HepG2 (cell line): ENCODE measurements around the gene CCDC97. TPM values are rescaled to one million over a fixed set of nuclear protein-coding genes. Genes with fewer than 3 reads are reported as not detected.

Source experiments
- AGO1 ChIP-seq: fragments of 200-400 bp; formaldehyde crosslinking; IDR thresholded peaks from 2 replicates; pipeline ENCODE4 v1.6.1; 2017; ENCODE audit warnings: mild to moderate bottlenecking, low read depth, low read length, moderate library complexity; ENCODE audit not compliant: poor library complexity, severe bottlenecking
- DNMT1 ChIP-seq: sonication (generic); formaldehyde crosslinking; IDR thresholded peaks from 2 replicates; pipeline ENCODE4 v1.5.1; 2020; ENCODE audit warnings: mild to moderate bottlenecking, missing genetic modification reagents
- FOXP1 ChIP-seq, 2 experiments: fragments of 450-650 bp in 1 of 2; IDR thresholded peaks; 2 replicates each; pipeline ENCODE4 v1.6.1; 2017 to 2018; ENCODE audit warnings: antibody characterized with exemption in 1 of 2
- FOXP4 ChIP-seq: sonication (generic); formaldehyde crosslinking; IDR thresholded peaks from 2 replicates; pipeline ENCODE4 v1.4.0; 2020; ENCODE audit warnings: missing genetic modification reagents
- HOXA5 ChIP-seq: sonication (generic); formaldehyde crosslinking; IDR thresholded peaks from 2 replicates; pipeline ENCODE4 v1.4.0; 2020; ENCODE audit warnings: missing genetic modification reagents
- MIXL1 ChIP-seq: IDR thresholded peaks from 2 replicates; pipeline ENCODE4 v1.6.1; 2016
- NFE2L2 ChIP-seq: fragments of 150-350 bp; IDR thresholded peaks from 2 replicates; pipeline ENCODE4 v1.6.1; 2014; ENCODE audit warnings: low read length
- NR1H2 ChIP-seq: sonication (generic); formaldehyde crosslinking; IDR thresholded peaks from 2 replicates; pipeline ENCODE4 v1.8.1; 2022; ENCODE audit warnings: low read depth, missing genetic modification reagents, borderline replicate concordance
- NR2F1 ChIP-seq, 2 experiments: fragments of 450-650 bp in 1 of 2; formaldehyde crosslinking in 1 of 2; IDR thresholded peaks; 2 replicates each; pipeline versions ENCODE4 v1.5.0 to v1.6.1; 2016 to 2020; ENCODE audit warnings: mild to moderate bottlenecking in 1 of 2, missing compliant biosample characterization in 1 of 2, missing genetic modification reagents in 1 of 2, moderate library complexity in 1 of 2
- SALL1 ChIP-seq: sonication (generic); formaldehyde crosslinking; IDR thresholded peaks from 2 replicates; pipeline ENCODE4 v1.8.0; 2022; ENCODE audit warnings: mild to moderate bottlenecking, missing genetic modification reagents
- TARDBP ChIP-seq: sonication (generic); formaldehyde crosslinking; IDR thresholded peaks from 2 replicates; pipeline ENCODE4 v1.8.0; 2022; ENCODE audit warnings: mild to moderate bottlenecking, missing genetic modification reagents
- TCF12 ChIP-seq, 2 experiments: fragments of 450-650 bp in 1 of 2; sonication (generic) in 1 of 2; formaldehyde crosslinking in 1 of 2; IDR thresholded peaks; 2 replicates each; pipeline versions ENCODE4 v1.6.1 to v1.8.0; 2017 to 2022; ENCODE audit warnings: antibody characterized with exemption in 1 of 2, mild to moderate bottlenecking in 1 of 2, missing genetic modification reagents in 1 of 2, moderate library complexity in 1 of 2
- TGIF2 ChIP-seq: IDR thresholded peaks from 2 replicates; pipeline ENCODE4 v1.6.1; 2016; ENCODE audit warnings: control low read depth, missing compliant biosample characterization
- ZBTB8A ChIP-seq: sonication (generic); formaldehyde crosslinking; IDR thresholded peaks from 2 replicates; pipeline ENCODE4 v1.4.0; 2020; ENCODE audit warnings: mild to moderate bottlenecking, low read depth, missing genetic modification reagents, borderline replicate concordance
- ZNF432 ChIP-seq: sonication (generic); formaldehyde crosslinking; IDR thresholded peaks from 2 replicates; pipeline ENCODE4 v1.5.0; 2020; ENCODE audit warnings: missing genetic modification reagents, mild to moderate bottlenecking, borderline replicate concordance
- ZNF713 ChIP-seq: sonication (generic); formaldehyde crosslinking; IDR thresholded peaks from 2 replicates; pipeline ENCODE4 v1.4.0; 2020; ENCODE audit warnings: mild to moderate bottlenecking, missing genetic modification reagents
- polyA plus RNA-seq, 8 experiments: library from polyadenylated mRNA; depleted of rRNA in 3 of 8; stranded (reverse) in 7 of 8; unstranded in 1 of 8; fragments of >200 nt; fragmentation: Illumina TruSeq in 4 of 8; extraction: Trizol in 4 of 8; gene quantifications; 2 replicates each; pipeline versions ENCODE4 v1.2.1 to v1.2.3, GENCODE V29; 2011 to 2016; ENCODE audit warnings: low read depth in 4 of 8, missing spikeins in 1 of 8, mixed read lengths in 1 of 8; ENCODE audit not compliant: insufficient read depth in 1 of 8
- total RNA-seq, 5 experiments: library from RNA; depleted of rRNA; stranded (reverse); fragments of >200 nt; fragmentation: Illumina TruSeq; extraction: Trizol; gene quantifications; 2 replicates each; pipeline ENCODE4 v1.2.3, GENCODE V29; 2016; ENCODE audit warnings: low read depth in 1 of 5
- TF ChIP-seq, protein P1 (sequence below): sonication (generic); formaldehyde crosslinking; IDR thresholded peaks from 2 replicates; pipeline ENCODE4 v1.5.0; 2020; ENCODE audit warnings: mild to moderate bottlenecking, missing genetic modification reagents
- TF ChIP-seq, protein P2 (sequence below): sonication (generic); formaldehyde crosslinking; IDR thresholded peaks from 2 replicates; pipeline ENCODE4 v1.4.0; 2020; ENCODE audit warnings: missing genetic modification reagents, borderline replicate concordance
- TF ChIP-seq, protein P3 (sequence below): sonication (generic); formaldehyde crosslinking; IDR thresholded peaks from 2 replicates; pipeline ENCODE4 v1.5.0; 2020; ENCODE audit warnings: missing genetic modification reagents, mild to moderate bottlenecking, borderline replicate concordance
- TF ChIP-seq, protein P4 (sequence below): IDR thresholded peaks from 2 replicates; pipeline ENCODE4 v1.6.1; 2012; ENCODE audit warnings: inconsistent platforms

Gene CCDC97
- total and polyA plus RNA-seq, 2 of the 13 experiments (the other 11 are each of a cell fraction or from before 2014, with no cell fraction given), result 6.2 to 7.3 TPM

DNA sequence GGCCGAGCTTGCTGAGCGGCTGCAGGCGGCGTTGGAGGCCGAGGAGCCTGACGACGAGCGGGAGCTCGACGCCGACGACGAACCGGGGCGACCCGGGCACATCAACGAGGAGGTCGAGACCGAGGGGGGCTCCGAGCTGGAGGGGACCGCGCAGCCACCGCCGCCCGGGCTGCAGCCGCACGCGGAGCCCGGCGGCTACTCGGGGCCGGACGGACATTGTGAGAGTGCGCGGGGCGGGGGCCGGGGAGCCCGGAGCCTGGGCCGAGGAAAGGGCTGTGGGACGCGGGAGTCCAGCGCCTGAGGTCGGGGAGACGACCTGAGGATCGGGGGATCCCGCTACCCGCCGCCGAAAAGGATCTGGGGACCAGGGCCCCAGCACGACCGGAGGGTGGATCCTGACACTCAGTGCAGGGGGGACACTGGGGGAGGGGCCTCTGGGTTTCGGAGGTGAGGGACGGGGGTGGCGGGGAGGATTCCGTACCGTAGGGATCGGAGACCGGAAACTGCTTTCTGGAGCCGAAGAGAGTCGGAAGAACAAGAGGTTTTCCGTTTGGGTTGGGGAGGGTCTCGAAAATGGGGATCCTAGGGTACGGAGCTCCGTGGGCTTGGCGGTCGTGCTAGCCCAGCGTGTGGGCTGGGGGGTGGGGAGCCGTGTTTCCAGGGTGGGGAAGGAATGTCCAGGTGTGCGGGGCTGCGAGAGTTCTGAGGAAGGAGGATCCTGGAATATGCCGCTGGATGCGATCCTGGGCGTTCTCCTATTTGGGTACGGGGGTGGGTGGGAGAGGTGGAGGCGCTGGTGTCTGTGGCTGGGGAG is 45.2 kb upstream of the CCDC97 start (continued):
- TF ChIP-seq, protein P1, sequence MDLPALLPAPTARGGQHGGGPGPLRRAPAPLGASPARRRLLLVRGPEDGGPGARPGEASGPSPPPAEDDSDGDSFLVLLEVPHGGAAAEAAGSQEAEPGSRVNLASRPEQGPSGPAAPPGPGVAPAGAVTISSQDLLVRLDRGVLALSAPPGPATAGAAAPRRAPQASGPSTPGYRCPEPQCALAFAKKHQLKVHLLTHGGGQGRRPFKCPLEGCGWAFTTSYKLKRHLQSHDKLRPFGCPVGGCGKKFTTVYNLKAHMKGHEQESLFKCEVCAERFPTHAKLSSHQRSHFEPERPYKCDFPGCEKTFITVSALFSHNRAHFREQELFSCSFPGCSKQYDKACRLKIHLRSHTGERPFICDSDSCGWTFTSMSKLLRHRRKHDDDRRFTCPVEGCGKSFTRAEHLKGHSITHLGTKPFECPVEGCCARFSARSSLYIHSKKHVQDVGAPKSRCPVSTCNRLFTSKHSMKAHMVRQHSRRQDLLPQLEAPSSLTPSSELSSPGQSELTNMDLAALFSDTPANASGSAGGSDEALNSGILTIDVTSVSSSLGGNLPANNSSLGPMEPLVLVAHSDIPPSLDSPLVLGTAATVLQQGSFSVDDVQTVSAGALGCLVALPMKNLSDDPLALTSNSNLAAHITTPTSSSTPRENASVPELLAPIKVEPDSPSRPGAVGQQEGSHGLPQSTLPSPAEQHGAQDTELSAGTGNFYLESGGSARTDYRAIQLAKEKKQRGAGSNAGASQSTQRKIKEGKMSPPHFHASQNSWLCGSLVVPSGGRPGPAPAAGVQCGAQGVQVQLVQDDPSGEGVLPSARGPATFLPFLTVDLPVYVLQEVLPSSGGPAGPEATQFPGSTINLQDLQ (CRISPR knock-in tag), result peak; percentile 71; the same call in 1 of the 2 replicates
- TF ChIP-seq HOXA5 (CRISPR knock-in tag) (peak; percentile 75; the same call in 1 of the 2 replicates), TCF12 (IDR thresholded peaks at IDR 0.05) (no peak), TCF12 (CRISPR knock-in tag; IDR thresholded peaks at IDR 0.05) (peak; percentile 53; the same call in 1 of the 2 replicates), TGIF2 (CRISPR knock-in tag) (no peak), ZBTB8A (CRISPR knock-in tag) (no peak), FOXP1 (IDR thresholded peaks at IDR 0.05) (no peak), FOXP1 (CRISPR knock-in tag; IDR thresholded peaks at IDR 0.05) (no peak), SALL1 (no peak), ZNF713 (CRISPR knock-in tag) (no peak), NFE2L2 (no peak), DNMT1 (CRISPR knock-in tag) (0 out of 2 replicates have a peak, but pooled peaks have one; percentile 67), TARDBP (CRISPR knock-in tag) (no peak), ZNF432 (CRISPR knock-in tag) (0 out of 2 replicates have a peak, but pooled peaks have one; percentile 55), MIXL1 (no peak), FOXP4 (no peak), NR2F1 (CRISPR knock-in tag; IDR thresholded peaks at IDR 0.05) (no peak), AGO1 (no peak), NR1H2 (peak; percentile 86; the same call in 1 of the 2 replicates)
- TF ChIP-seq, protein P2, sequence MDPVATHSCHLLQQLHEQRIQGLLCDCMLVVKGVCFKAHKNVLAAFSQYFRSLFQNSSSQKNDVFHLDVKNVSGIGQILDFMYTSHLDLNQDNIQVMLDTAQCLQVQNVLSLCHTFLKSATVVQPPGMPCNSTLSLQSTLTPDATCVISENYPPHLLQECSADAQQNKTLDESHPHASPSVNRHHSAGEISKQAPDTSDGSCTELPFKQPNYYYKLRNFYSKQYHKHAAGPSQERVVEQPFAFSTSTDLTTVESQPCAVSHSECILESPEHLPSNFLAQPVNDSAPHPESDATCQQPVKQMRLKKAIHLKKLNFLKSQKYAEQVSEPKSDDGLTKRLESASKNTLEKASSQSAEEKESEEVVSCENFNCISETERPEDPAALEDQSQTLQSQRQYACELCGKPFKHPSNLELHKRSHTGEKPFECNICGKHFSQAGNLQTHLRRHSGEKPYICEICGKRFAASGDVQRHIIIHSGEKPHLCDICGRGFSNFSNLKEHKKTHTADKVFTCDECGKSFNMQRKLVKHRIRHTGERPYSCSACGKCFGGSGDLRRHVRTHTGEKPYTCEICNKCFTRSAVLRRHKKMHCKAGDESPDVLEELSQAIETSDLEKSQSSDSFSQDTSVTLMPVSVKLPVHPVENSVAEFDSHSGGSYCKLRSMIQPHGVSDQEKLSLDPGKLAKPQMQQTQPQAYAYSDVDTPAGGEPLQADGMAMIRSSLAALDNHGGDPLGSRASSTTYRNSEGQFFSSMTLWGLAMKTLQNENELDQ (CRISPR knock-in tag), result no peak
- TF ChIP-seq, protein P3, sequence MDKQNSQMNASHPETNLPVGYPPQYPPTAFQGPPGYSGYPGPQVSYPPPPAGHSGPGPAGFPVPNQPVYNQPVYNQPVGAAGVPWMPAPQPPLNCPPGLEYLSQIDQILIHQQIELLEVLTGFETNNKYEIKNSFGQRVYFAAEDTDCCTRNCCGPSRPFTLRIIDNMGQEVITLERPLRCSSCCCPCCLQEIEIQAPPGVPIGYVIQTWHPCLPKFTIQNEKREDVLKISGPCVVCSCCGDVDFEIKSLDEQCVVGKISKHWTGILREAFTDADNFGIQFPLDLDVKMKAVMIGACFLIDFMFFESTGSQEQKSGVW (CRISPR knock-in tag), result 0 out of 2 replicates have a peak, but pooled peaks have one; percentile 54
- TF ChIP-seq, protein P4, sequence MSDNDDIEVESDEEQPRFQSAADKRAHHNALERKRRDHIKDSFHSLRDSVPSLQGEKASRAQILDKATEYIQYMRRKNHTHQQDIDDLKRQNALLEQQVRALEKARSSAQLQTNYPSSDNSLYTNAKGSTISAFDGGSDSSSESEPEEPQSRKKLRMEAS, result no peak
